NCI-H526 treated with DMSO at 0.1 percent for 48 hours (cell line): ENCODE results near the gene FAM98C.
"Not testable (repeated sequence)": the region's sequence is repeated elsewhere in the genome, so short reads cannot be mapped to it uniquely, and the experiment has no call there.

Experiments used
- DNase-seq: peaks from one replicate; lab custom pipeline; 2025; lab: John Stamatoyannopoulos, UW

Gene FAM98C

DNA sequence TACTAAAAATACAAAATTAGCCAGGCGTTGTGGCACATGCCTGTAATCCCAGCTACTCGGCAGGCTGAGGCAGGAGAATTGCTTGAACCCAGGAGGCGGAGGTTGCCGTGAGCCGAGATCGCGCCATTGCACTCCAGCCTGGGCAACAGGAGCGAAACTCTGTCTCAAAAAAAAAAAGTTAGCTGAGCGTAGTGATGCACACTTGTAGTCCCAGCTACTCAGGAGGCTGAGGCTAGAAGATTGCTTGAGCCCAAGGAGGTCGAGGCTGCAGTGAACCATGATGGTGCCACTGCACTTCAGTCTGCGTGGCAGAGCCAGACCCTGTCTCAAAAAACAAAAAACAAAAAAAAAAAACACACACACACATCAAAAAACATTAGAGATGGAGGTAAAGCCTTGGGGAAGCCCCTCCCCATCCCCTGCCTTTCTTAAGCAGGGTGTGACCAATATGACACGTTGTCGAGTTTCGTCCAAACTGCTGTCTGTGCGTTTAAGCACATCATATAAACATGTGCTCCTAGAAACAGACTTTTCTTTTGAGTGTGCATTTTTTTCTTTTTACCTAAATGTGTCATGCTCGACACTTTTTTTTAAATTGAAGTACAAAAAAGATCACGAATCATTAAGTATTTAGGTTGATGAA is 24.3 kb downstream of the FAM98C start:
- not testable (repeated sequence) for DNase-seq

DNA sequence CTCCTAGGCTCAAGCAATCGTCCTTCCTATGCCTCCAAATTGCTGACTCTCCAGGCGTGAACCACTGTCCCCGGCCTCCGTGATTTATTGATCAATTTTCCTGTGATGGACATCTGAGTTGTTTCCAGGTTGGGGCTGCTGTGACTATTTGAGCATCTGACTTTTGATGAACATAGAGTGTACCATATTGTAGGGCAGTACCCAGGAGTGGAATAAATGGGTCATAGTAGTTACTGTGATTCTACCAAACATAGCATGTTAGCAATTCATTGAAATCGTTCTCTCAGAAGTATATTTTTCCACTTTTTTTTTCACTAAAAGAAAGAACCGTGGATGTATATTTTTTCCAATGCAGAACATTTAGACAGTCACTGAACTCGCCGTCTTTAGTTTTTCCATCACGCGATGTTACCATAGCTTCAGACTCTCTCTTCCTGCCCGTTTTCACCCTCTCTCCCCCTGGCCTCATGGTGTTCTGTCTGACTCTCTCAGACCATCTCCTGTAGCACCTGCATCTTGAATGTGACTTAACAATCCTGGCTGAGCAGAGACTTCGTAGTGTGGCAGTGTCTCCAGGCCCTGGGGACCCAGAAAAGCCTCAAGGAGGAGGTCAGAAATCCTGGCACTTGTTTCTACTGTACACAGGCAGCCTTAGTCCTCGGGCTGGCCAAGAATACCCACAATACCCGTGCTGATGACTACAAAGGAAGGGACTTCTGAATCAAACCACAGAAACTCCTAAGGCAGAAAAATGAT is 26.3 kb downstream of the FAM98C start:
- no peak for DNase-seq

DNA sequence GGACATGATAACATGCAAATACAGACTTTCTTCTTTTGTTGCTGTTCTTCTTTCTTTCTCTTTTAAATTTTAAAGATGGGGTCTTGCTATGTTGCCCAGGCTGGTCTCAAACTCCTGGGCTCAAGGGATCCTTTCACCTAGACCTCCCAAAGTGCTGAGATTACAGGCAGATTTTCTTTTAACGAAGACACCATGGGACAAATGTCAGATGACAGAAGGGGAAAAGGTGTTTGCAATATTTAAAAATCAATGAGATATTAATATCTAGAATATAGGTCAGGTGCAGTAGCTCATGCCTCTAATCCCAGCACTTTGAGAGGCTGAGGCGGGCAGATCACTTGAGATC is 26.9 kb downstream of the FAM98C start:
- DNase-seq: no peak

DNA sequence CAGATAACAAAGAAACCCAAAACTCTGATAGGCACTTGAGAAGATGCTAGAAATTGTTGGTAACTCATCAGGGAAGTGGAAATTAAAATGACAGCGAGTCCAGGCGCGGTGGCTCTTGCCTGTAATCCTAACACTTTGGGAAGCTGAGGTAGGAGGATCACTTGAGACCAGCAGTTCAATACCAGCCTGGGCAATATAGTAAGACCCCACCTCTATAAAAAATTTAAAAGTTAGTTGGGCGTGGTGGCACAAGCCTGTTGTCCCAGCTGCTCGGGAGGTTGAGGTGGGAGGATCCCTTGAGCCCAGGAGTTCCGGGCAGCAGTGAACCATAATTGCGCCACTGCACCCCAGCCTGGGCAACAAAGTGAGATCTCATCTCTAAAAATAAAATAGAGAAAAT is 28.0 kb downstream of the FAM98C start:
- no peak for DNase-seq

DNA sequence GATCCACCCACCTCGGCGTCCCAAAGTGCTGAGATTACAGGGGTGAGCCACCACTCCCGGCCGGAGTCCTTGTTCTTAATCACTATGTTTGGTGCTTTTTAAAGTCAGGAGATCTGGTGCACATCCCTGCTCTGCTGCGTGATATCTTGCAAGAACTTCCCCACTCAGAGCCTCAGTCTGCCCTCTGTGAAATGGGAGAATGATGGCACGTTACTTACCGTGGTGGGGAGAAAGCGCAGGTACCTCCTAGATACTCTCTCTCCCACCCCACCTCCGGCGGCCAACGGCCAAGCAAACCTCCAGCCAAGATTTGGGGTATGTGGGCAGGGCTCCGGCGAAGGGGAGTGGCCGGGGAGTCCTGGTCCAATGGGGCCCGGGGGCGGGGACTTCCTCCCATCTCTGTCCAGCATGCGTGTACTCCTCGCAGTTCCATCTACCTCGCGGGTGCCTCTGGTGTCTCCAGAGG is 30.4 kb downstream of the FAM98C start, which contains the start of gene RYR1:
TSS of gene RYR1 (plus strand) at position 424 of the 466 bp plus-strand sequence. CDS start 139 bp downstream, outside the sequence.
- DNase-seq: no peak

DNA sequence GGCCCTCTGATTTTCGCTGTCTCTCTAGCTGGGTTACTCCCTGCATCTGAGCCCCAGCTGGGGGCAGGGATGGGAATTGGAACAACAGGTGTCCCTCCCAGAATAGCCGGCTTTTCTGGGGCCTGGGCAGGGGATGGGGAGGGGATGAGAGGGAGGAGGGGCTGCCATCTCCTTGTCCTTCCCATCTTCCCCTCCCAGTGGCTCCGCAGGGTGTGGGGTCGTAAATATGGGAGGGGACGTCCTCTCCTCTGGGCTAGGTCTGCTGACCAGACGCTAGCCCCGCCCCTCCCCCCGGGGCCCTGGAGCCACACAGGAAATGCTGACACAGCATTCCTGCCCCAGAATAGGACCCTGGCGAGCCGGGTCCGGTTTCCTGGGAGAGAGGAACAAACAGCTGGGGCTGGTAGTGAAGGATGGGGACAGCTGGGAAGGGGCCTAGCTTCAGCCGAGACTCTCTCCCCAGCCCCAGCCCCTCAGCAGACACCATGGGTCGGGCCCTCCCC is 31.7 kb downstream of the FAM98C start:
- DNase-seq: no peak

DNA sequence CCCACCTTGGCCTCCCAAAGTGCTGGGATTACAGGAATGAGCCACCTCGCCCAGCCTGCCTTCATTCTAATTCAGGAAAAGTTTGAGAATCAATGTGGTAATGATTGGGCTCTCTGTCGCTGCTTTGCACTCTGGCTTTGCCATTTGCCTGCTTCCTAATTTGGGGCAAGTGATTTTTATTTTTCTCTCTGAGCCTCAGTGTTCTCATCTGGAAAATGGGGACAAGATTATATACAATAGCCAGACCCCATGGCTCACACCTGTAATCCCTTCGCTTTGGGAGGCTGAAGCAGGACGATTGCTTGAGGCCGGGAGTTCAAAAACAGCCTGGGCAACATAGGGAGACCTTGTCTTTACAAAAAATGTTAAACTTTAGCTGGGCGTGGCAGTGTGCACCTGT is 34.4 kb downstream of the FAM98C start:
- DNase-seq: no peak

DNA sequence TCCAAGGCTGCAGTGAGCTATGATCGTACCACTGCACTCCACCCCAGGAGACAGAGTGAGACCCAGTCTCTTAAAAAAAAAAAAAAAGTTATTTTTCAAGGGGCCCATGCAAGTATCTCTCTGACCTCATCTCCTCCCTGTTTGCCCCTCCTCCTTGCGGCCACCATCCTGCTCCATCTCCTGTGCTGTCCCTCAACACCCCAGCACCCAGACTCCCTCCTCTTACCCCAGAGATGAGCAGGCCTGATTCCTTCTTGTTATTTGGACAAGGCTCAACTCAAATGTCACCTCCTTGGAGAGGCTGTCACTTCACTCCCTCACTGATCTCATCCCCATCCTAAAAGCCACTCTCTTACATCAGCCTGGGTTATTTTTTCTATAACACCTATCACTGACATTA is 35.0 kb downstream of the FAM98C start:
- DNase-seq: no peak

DNA sequence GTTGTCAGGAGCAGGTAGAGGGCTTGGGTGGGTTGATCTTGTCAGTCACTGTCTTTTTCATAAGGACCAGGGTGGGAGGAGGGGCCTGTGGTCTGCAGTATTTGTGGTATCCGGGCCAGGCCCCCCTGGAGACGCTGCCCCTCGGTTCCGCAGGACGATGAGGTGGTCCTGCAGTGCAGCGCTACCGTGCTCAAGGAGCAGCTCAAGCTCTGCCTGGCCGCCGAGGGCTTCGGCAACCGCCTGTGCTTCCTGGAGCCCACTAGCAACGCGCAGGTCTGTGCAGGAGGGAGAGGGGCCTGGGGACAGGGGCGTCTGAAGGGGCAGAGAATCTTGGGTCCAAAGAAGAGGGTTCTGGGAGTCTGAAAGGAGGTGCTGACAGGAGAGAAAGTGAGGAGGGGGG is 37.7 kb downstream of the FAM98C start:
- DNase-seq: no peak

DNA sequence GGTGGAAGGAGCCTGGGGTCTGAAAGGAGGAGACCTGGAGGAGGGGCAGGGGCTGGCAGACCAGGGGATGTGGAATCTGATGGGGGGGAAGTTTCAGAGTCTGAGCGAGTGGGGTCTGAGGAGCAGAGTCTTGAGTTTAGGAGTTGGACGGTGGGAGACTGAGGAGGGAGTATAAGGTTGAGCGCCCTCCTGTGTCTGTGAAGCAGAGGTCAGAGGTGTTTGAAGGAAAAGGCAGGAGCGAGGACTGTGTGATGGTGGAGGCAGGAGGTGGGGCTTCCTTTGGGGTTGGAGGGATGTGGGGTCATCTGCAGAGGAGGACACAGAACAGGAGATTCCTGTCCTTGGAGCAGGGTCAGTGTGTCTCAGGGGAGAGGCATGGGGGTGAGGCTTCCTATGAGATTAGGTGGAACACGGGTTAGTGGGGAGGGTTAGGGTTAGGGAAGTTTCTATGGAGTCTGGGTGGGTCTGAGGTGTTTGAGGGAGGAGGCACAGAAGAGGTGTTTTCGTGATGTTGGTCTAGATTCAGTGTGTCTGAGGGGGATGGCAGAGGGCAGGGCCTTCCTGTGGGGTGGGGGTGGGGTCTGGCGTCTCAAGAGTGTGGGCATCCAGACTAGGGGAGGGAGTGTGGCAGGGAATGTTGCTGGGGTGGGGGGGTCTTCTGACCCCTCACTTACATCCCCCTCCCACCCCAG is 38.9 kb downstream of the FAM98C start:
- DNase-seq: no peak

DNA sequence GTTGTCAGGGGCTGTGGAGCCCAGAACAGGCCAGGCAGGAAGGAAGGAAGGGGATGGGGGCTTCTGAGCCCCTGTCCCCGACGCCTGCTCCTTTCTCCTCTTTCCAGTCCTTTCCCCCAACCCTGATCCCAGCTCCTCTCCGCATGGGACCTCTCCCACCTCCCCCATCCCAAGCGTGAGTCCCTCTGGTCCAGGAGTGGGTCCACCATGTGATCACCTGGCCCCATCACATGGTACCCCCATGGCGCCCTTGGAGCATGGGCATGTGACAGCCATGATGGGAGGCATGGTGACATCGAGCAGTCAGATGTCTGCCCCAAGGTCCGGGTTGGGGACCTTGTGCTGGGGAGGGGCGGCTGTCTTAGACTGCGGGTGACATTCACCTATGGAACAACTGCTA is 39.8 kb downstream of the FAM98C start:
- no peak for DNase-seq

DNA sequence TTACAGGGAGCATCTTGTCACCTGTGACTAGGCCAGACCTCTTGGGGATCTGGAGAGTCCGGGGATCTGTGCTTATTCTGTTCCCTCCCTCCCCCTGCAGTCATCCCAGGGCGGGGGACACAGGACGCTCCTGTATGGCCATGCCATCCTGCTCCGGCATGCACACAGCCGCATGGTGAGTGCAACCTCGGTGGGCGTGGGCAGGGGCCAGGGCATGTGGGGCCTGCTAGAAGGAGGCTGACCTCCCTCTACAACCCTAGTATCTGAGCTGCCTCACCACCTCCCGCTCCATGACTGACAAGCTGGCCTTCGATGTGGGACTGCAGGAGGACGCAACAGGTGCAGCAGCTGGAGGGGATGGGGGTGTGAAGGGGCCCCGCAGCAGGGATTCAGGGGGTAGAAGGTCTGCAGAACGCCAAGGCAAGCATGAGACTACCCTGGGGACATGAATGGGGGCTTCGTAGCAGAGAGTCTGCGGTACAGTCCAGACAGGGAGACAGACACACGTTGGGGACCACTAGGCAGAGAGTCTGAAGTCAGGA is 40.6 kb downstream of the FAM98C start:
- DNase-seq: no peak

DNA sequence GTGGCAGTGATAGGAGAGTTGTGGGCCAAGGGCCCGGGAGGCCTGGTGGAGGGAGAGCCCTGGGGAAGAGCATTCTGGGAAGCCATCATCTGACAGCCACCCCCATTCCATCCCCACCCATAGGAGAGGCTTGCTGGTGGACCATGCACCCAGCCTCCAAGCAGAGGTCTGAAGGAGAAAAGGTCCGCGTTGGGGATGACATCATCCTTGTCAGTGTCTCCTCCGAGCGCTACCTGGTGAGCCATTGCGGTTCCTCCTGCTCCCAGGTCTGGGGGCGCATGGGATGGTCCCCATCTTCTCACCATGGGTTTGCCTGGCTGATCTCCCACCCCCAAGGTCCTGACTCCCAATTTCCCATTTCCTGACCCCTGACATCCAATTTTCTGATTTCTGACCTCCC is 41.1 kb downstream of the FAM98C start:
- DNase-seq: no peak

DNA sequence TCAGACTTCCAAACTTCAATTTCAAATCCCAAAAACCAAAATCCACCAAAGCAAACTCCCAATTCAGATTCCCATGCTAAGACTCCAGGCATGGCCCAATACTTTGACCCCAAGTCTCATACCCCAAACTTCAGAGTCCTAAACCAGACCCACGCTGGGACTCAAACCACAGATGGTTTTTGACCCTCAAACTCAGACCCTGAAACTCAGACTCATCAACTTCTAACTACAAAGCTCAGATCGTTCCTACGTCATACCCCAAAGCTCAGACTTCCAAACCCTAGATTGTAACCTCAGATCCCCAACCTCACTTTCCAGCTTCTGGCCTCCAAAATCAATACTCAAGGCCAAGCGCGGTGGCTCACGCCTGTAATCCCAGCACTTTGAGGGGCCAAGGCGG is 42.5 kb downstream of the FAM98C start:
- no peak for DNase-seq

DNA sequence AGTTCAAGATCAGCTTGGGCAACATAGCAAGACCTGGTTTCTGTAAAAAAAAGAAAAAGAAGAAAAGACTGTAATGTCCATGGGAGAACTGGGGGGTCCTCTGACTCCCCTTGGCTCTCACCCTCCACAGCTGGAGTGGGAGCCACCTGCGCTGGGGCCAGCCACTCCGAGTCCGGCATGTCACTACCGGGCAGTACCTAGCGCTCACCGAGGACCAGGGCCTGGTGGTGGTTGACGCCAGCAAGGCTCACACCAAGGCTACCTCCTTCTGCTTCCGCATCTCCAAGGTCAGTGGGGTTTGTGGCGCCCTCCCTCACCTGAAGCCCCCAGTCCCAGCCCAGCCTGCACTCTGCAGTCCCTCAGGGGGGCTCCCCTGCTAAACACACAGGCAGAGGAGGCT is 45.3 kb downstream of the FAM98C start:
- no peak for DNase-seq

DNA sequence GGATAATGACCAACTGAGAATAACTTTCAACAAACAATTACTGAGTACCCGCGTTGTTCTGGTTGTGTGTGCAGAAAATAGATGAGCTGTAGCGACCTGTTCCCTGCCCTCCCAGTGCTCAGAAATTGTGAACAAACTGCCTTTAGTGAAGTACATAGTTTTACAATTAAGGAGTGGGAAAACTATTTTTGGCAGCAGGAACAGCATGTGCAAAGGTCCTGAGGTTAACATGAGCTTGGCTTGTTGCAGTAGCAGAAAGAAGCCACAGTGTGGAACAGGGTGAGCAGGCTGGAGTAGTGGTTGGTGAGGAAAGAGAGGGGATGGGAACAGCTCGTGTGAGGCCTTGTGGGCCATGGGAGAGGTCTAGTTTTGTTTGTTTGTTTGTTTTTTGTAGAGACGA is 46.6 kb downstream of the FAM98C start:
- no peak for DNase-seq

DNA sequence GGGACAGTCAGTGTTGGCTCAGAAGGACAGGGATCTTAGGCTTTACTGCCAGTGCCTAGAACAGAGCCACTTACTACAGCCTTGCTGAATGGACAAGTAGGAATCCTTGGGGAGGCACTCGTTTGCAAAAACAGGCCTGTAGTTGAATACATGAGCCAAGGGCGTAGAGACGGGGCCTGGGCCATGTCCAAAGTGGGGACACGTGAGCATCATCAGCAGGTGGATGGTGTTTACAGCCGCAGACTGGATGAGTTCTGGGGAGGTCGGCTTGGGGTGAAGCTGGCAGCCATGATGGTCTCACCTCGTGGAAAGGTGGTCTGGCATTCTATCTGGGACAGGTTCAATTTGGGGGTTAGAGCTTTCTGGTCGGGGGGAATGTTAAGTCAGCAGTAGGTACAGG is 48.1 kb downstream of the FAM98C start:
- no peak for DNase-seq

DNA sequence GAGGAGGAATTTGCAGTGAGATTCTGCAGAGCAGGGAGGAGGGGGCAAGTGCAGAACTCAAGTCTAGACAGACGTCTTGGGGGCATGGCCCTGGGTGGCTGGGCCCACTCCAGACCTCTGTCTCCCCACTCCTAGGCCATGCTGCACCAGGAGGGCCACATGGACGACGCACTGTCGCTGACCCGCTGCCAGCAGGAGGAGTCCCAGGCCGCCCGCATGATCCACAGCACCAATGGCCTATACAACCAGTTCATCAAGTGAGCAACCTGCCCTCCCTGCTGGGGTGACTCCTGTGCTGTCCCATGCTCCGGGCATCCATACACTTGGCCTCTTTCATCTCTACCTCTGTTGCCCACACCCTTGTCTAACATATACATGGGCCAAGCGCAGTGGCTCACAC is 48.7 kb downstream of the FAM98C start:
- DNase-seq: no peak

DNA sequence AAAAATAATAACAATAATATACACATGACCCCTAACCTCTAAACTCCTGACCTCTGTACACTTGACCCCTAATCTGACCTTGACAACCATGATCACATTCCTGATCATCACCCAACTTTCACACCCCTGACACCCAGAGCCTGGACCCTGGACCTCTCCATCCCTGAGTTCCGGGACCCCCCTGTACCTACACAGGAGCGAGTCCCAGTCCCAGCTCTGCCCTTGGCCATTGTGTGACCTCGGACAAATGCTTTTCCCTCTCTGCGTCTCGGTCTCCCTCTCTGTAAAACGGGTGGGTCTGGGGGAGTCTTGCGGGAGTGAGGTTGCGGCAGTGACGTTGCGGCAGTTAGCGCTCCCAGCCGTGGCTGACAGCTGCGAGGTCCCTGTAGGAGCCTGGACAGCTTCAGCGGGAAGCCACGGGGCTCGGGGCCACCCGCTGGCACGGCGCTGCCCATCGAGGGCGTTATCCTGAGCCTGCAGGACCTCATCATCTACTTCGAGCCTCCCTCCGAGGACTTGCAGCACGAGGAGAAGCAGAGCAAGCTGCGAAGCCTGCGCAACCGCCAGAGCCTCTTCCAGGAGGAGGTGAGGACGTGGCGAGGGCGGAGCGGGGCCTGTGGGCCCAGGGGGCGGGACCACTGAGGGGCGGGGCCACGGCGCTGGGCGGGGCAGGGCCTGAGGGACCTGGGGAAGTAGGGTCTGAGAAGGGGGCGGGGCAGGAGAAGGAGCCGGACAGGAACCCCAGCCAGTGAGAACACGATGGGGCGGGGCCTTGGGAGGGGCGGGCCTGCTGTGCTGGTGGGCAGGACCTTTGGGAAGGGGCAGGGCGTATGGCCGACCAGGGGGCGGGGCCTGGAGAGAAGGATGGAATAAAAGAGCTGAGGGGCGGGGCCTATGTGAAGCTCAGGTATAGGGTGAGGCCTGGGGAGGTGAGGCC is 49.8 kb downstream of the FAM98C start:
- no peak for DNase-seq

DNA sequence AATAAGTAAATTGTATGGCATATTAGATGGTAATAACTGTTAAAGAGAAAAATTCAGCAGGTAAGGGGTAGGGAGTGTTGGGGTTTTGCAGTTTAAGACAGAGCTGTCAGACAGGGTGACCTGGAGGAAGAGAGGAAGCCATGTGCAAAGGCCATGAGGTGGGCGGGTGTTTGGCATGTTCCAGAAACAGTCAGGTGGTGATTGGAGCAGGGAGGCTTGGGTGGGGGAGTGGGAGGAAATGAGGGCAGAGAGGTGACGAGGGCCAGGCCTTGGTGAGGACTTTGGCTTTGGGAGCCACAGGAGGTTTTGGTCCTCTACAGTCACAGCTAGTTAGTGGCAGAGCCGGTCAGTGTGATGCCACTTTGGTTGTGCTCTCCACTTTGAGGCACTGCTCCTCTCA is 50.7 kb downstream of the FAM98C start:
- DNase-seq: no peak

DNA sequence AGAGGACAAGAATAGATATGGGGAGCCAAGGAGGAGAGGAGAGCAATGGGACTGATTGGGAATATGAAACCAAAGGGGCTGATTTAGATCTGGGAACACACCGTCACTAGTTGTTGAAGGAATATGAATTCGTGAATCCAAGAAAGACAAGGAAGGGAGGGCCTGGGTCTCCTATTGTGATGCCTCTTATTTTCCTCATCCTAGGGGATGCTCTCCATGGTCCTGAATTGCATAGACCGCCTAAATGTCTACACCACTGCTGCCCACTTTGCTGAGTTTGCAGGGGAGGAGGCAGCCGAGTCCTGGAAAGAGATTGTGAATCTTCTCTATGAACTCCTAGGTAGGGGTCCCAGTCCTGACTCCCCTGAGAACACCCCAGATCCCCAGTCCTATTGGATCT is 52.1 kb downstream of the FAM98C start:
- no peak for DNase-seq

DNA sequence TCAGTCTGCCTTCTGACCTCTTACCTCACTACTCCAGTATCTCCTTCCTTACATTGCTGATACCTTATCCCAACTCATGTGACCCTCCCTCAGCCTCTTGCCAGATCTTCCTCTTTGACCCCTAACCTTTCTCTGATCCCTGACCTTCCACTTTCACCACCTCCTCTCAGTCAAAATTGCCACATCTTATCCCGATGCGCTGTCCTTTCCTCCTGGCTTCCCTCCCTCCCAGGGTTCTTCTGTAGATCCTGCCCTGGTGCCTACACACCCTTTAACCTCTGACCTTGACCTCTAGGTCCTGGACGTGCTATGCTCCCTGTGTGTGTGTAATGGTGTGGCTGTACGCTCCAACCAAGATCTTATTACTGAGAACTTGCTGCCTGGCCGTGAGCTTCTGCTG is 54.3 kb downstream of the FAM98C start:
- DNase-seq: no peak
